ENCODE measurements around the gene CABYR.

GRCh38 chr18:24095976-24096375 lies 42.9 kb upstream of the CABYR start:
- TF ChIP-seq POLR2AphosphoS5 (IDR thresholded peaks at IDR 0.05) (no peak), POLR2A (IDR thresholded peaks at IDR 0.05; ENCODE audit: low read depth) (no peak), CTCF (IDR thresholded peaks at IDR 0.05) (no peak)
